NT2/D1 (cell line): ENCODE data around the gene SLC16A13.
"Not testable (repeated sequence)": the region's sequence is repeated elsewhere in the genome, so short reads cannot be mapped to it uniquely, and the experiment has no call there.

ENCODE experiments used
- DNase-seq: peaks from one replicate; pipeline ENCODE4 v3.0.0-alpha.2; 2011; ENCODE audit warnings: low read depth, low spot score
- H3K27me3 ChIP-seq: 2 replicates; pipeline ENCODE4 v1.6.0; 2011; ENCODE audit warnings: mild to moderate bottlenecking; ENCODE audit not compliant: insufficient read length, insufficient read depth
- H3K36me3 ChIP-seq: 2 replicates; pipeline ENCODE4 v1.6.1; 2011; ENCODE audit warnings: mild to moderate bottlenecking, low read length, mixed read lengths; ENCODE audit not compliant: insufficient read depth, insufficient read length
- H3K4me1 ChIP-seq: 2 replicates; pipeline ENCODE4 v1.5.1; 2011; ENCODE audit not compliant: insufficient read depth, insufficient read length
- H3K4me3 ChIP-seq: 2 replicates; pipeline ENCODE4 v1.5.1; 2011; ENCODE audit warnings: low read depth; ENCODE audit not compliant: insufficient read length
- H3K9ac ChIP-seq: 2 replicates; pipeline ENCODE4 v1.6.0; 2011; ENCODE audit warnings: low read depth; ENCODE audit not compliant: insufficient read length
- H3K9me3 ChIP-seq: 2 replicates; pipeline ENCODE4 v1.5.1; 2011; ENCODE audit warnings: mild to moderate bottlenecking, low read length; ENCODE audit not compliant: insufficient read depth
- SUZ12 ChIP-seq: IDR thresholded peaks from 2 replicates; pipeline ENCODE4 v1.6.1; 2011; ENCODE audit not compliant: insufficient read length, insufficient read depth; ENCODE audit errors: extremely low read depth
- YY1 ChIP-seq: IDR thresholded peaks from 2 replicates; pipeline ENCODE4 v1.6.1; 2011; ENCODE audit not compliant: insufficient read length, insufficient read depth
- ZNF274 ChIP-seq: IDR thresholded peaks from 2 replicates; pipeline ENCODE4 v1.6.1; 2011; ENCODE audit warnings: mild to moderate bottlenecking, low read depth, low read length

The SLC16A13 gene

DNA sequence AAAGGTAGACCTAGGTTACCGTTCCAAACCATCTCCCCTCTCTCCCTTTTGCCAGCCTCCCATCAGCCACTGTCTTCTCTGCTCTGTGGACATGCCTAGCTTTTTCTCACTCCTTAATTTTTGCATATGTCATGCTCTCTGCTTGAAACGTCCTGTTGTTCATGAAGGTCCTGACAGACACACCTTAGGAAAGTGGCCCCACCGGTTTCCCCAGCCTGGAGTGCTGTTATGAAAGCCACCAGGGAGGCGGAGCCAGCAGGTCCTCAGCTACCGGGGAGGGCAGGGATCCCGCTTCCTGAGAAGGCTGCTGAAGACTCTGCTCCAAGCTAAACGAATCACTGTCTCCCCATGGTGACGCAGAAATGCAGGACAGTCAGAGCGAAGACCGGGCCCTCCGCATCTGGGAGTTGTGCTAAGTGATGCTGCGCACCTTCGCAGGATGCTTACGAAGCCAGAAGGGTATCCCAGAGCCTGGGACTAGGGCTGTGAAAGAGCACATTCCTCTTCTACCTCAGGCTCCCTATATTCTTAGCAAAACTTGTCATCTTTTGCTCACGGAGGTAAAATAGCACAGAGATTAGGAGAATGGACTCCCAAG lies 10.4 kb downstream of the SLC16A13 start:
- H3K4me3 ChIP-seq: no peak overlapping the region
- no peak for DNase-seq
- H3K27me3 ChIP-seq: peaks cover 10% of the 10 kb centered on the region

DNA sequence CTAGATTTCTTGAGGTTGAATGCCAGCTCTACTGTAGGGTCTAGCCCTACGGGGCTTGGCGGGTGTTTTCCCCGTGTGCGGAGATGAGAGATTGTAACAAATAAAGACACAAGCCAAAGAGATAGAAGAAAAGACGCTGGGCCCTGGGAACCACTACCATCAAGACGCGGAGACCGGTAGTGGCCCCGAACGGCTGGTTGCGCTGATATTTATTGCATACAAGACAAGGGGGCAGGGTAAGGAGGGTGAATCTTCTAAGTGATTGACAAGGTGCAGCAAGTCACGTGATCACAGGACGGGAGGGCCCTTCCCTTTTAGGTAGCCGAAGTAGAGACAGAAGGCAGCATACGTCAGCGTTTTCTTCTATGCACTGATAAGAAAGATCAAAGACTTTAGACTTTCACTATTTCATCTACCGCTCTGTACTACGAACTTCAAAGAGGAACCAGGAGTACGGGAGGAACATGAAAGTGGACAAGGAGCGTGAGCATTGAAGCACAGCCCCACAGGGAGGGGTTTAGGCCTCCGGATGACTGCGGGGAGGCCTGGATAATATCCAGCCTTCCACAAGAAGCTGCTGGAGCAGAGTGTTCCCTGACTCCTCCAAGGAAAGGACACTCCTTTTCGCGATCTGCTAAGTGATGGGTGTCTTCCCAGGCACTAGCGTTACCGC lies 11.0 kb downstream of the SLC16A13 start:
- DNase-seq, H3K4me3 ChIP-seq, H3K9ac ChIP-seq, H3K9me3 ChIP-seq, H3K36me3 ChIP-seq, H3K4me1 ChIP-seq: not testable (repeated sequence)
- peaks cover 10% of the 10 kb centered on the region for H3K27me3 ChIP-seq

More for the DNA sequence above, 10.4 kb downstream of the SLC16A13 start:
- H3K9me3 ChIP-seq: no peaks in the 10 kb centered on the region
- no peaks in the 10 kb centered on the region for H3K36me3 ChIP-seq
- no peak overlapping the region for H3K9ac ChIP-seq
- peaks cover 6% of the 10 kb centered on the region for H3K4me1 ChIP-seq
- TF ChIP-seq SUZ12 (no peak), ZNF274 (no peak), YY1 (no peak)

DNA sequence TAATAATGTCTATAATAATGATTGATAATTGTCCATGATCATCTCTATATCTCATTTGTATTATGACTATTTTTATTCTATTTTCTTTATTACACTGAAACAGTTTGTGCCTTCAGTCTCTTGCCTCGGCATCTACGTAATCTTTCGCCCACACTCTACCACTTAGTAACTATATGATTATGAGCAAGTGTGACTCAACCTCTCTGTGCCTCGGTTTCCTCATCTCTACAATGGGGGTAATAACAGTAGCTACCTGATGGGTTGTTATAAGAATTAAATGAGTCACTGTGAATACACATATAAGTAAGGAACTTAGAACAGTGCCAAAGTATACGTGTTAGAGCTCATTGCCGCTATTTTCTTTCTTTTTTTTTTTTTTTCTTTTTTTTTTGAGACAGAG lies 11.8 kb downstream of the SLC16A13 start:
- H3K9ac ChIP-seq: no peak overlapping the region
- TF ChIP-seq YY1 (no peak), SUZ12 (no peak), ZNF274 (no peak)
- H3K4me3 ChIP-seq: no peak overlapping the region
- no peaks in the 10 kb centered on the region for H3K9me3 ChIP-seq
- DNase-seq: no peak
- H3K27me3 ChIP-seq: peaks cover 10% of the 10 kb centered on the region
- peaks cover 4% of the 10 kb centered on the region for H3K4me1 ChIP-seq
- no peaks in the 10 kb centered on the region for H3K36me3 ChIP-seq

DNA sequence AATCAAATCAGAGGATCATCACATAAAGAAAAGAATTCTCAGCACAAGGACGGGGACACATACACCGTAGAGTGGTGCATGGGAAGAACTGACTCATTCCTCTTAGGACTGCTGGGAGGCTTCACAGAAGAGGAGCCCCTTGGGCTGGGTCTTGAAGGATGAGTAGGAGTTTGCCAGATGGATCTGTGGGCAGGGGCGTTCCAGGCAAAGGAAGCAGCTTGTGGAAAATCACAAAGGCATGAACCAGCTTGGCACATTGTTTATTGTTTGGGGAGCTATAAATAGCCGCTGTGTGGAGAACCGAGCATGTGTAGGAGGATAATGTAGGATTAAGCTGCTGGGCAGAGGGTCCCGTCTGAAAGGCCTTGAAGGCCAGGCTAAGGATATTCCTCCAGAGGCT lies 13.2 kb downstream of the SLC16A13 start:
- H3K27me3 ChIP-seq: peaks cover 3% of the 10 kb centered on the region
- H3K9ac ChIP-seq: no peak overlapping the region
- no peak for TF ChIP-seq YY1
- no peak for TF ChIP-seq SUZ12
- no peak for TF ChIP-seq ZNF274
- H3K9me3 ChIP-seq: no peaks in the 10 kb centered on the region
- H3K36me3 ChIP-seq: no peaks in the 10 kb centered on the region
- H3K4me3 ChIP-seq: no peak overlapping the region
- DNase-seq: no peak
- peaks cover 4% of the 10 kb centered on the region for H3K4me1 ChIP-seq

DNA sequence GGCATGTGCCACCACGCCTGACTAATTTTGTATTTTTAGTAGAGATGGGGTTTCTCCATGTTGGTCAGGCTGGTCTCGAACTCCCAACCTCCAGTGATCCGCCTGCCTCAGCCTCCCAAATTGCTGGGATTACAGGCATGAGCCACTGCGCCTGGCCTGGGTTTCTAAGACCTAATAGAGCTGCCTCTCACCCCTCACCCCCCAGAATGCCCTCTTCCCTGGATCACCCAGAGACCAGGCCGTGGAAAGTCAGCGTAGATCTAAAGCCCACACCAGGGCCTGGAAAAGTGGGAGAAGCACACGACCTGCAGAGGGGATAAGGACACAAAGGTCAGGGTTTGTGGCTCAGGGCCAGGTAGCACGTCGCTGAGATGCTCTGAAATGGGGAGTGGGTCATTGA lies 14.8 kb downstream of the SLC16A13 start:
- DNase-seq, H3K4me1 ChIP-seq, H3K9me3 ChIP-seq, H3K9ac ChIP-seq, H3K27me3 ChIP-seq, H3K36me3 ChIP-seq, H3K4me3 ChIP-seq: not testable (repeated sequence)

DNA sequence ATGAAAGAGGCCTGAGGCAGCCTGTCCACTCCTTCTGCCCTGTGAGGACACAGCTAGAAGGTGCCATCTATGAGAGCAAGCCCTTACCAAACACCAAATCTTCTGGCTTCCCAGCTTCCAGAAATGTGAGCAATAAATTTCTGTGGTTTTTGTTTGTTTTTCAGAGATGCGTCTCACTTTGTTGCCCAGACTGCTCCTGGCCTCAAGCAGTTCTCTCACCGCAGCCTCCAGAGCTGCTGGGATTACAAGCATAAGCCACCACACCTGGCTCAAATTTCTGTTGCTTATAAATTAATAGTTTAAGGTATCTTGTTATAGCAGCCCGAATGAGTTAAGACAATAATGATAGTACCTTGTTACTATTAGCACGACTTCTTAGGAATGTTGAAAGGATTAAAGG lies 20.6 kb downstream of the SLC16A13 start:
- no peak for TF ChIP-seq ZNF274
- TF ChIP-seq YY1: no peak
- no peak for TF ChIP-seq SUZ12
- Histone ChIP-seq H3K27me3 (no peaks in the 10 kb centered on the region), H3K36me3 (no peaks in the 10 kb centered on the region), H3K4me3 (no peak overlapping the region), H3K4me1 (no peaks in the 10 kb centered on the region), H3K9ac (no peak overlapping the region), H3K9me3 (no peaks in the 10 kb centered on the region)
- DNase-seq: no peak

DNA sequence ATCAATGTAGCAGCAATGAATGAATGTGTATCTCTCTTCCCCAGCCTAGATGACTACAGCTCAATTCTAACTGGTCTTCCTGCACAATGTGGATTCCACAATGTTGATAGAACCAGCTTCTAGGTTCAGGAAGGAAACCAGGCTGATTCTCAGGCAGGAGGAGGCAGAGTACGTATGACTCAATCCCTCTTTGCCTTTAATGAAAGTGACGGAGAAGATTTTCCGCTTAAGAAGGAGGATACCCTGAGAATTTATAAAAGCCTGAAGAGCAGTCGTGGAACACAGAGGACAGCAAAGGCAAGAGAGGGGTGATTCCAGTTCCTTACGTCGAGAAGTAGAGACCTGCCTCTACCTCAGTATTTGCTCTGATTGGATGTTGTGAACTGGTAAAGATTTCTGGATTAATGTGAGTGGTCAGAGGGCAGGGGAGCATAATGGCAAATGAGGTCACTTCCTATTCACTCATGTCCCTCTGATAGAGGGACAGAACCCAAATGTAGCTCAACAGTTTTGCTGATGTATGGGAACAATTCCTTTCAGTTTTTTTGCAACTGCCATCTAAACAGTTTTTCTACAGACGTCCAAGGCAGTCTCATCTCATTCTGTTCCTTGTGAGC lies 23.1 kb downstream of the SLC16A13 start:
- no peaks in the 10 kb centered on the region for H3K27me3 ChIP-seq
- H3K9ac ChIP-seq: no peak overlapping the region
- H3K36me3 ChIP-seq: no peaks in the 10 kb centered on the region
- TF ChIP-seq SUZ12 (no peak), ZNF274 (no peak), YY1 (no peak)
- H3K9me3 ChIP-seq: no peaks in the 10 kb centered on the region
- DNase-seq: no peak
- H3K4me1 ChIP-seq: peaks cover 9% of the 10 kb centered on the region
- no peak overlapping the region for H3K4me3 ChIP-seq
